Activated T-cell treated with anti-CD3 and anti-CD28 coated beads for 24 hours (primary cell): ENCODE data around the gene HOGA1.

Source experiments
- DNase-seq: peaks from one replicate; pipeline ENCODE4 v3.0.0-alpha.2; 2020; ENCODE audit warnings: low read depth

Gene HOGA1

GRCh38 chr10:97580421-97581367, 3.5 kb upstream of the HOGA1 start:
- no peak for DNase-seq

GRCh38 chr10:97582169-97582568, 2.0 kb upstream of the HOGA1 start:
- DNase-seq: no peak

GRCh38 chr10:97583476-97583875, 713 bp upstream of the HOGA1 start:
- no peak for DNase-seq

- no peak for DNase-seq
These were observed 729 bp downstream of the HOGA1 start for GRCh38 chr10:97584798-97585438.

GRCh38 chr10:97585439-97585811, 1.2 kb downstream of the HOGA1 start:
- DNase-seq: no peak

- no peak for DNase-seq
These were observed 3.0 kb downstream of the HOGA1 start for GRCh38 chr10:97587183-97587582.

GRCh38 chr10:97589479-97589878, 5.3 kb downstream of the HOGA1 start, which contains the start of gene C10orf62:
TSS of gene C10orf62 (plus strand) at chr10:97589721. CDS start at chr10:97589898, 177 bp downstream.
- DNase-seq: no peak

GRCh38 chr10:97590082-97590747, 6.0 kb downstream of the HOGA1 start:
- no peak for DNase-seq

- no peak for DNase-seq
These were observed 6.7 kb downstream of the HOGA1 start for GRCh38 chr10:97590748-97591495.

GRCh38 chr10:97593421-97593820, 9.2 kb downstream of the HOGA1 start:
- no peak for DNase-seq

- DNase-seq: no peak
These were observed 12.2 kb downstream of the HOGA1 start for GRCh38 chr10:97596101-97597082.

GRCh38 chr10:97597778-97598177, 13.6 kb downstream of the HOGA1 start:
- DNase-seq: no peak

- DNase-seq: no peak
These were observed 14.4 kb downstream of the HOGA1 start for GRCh38 chr10:97598407-97599271.

- no peak for DNase-seq
These were observed 15.1 kb downstream of the HOGA1 start for GRCh38 chr10:97599272-97599619.

GRCh38 chr10:97600616-97601015, 16.4 kb downstream of the HOGA1 start:
- DNase-seq: no peak

- no peak for DNase-seq
These were observed 17.4 kb downstream of the HOGA1 start for GRCh38 chr10:97601268-97602215.

- DNase-seq: no peak
These were observed 23.0 kb downstream of the HOGA1 start for GRCh38 chr10:97607095-97607636.

- no peak for DNase-seq
These were observed 24.9 kb downstream of the HOGA1 start for GRCh38 chr10:97608991-97609561.
